Thoracic aorta endothelial cell (primary cell): ENCODE data around the gene FARP2. TPM values are rescaled to one million over a fixed set of nuclear protein-coding genes. Genes with fewer than 3 reads are reported as not detected.

ENCODE experiments used
- small RNA-seq: library from RNA; depleted of rRNA; stranded (forward); fragments of <200 nt; gene quantifications from one replicate; pipeline ENCODE3, GENCODE V24; 2012
- total RNA-seq: library from RNA; depleted of rRNA; stranded (reverse); fragments of >200 nt; gene quantifications from 2 replicates; pipeline ENCODE4 v1.2.3, GENCODE V29; 2012

FARP2 gene, protein sequence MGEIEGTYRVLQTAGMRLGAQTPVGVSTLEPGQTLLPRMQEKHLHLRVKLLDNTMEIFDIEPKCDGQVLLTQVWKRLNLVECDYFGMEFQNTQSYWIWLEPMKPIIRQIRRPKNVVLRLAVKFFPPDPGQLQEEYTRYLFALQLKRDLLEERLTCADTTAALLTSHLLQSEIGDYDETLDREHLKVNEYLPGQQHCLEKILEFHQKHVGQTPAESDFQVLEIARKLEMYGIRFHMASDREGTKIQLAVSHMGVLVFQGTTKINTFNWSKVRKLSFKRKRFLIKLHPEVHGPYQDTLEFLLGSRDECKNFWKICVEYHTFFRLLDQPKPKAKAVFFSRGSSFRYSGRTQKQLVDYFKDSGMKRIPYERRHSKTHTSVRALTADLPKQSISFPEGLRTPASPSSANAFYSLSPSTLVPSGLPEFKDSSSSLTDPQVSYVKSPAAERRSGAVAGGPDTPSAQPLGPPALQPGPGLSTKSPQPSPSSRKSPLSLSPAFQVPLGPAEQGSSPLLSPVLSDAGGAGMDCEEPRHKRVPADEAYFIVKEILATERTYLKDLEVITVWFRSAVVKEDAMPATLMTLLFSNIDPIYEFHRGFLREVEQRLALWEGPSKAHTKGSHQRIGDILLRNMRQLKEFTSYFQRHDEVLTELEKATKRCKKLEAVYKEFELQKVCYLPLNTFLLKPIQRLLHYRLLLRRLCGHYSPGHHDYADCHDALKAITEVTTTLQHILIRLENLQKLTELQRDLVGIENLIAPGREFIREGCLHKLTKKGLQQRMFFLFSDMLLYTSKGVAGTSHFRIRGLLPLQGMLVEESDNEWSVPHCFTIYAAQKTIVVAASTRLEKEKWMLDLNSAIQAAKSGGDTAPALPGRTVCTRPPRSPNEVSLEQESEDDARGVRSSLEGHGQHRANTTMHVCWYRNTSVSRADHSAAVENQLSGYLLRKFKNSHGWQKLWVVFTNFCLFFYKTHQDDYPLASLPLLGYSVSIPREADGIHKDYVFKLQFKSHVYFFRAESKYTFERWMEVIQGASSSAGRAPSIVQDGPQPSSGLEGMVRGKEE
- total RNA-seq = 45.5 and 49.5 TPM in 2 replicates

DNA sequence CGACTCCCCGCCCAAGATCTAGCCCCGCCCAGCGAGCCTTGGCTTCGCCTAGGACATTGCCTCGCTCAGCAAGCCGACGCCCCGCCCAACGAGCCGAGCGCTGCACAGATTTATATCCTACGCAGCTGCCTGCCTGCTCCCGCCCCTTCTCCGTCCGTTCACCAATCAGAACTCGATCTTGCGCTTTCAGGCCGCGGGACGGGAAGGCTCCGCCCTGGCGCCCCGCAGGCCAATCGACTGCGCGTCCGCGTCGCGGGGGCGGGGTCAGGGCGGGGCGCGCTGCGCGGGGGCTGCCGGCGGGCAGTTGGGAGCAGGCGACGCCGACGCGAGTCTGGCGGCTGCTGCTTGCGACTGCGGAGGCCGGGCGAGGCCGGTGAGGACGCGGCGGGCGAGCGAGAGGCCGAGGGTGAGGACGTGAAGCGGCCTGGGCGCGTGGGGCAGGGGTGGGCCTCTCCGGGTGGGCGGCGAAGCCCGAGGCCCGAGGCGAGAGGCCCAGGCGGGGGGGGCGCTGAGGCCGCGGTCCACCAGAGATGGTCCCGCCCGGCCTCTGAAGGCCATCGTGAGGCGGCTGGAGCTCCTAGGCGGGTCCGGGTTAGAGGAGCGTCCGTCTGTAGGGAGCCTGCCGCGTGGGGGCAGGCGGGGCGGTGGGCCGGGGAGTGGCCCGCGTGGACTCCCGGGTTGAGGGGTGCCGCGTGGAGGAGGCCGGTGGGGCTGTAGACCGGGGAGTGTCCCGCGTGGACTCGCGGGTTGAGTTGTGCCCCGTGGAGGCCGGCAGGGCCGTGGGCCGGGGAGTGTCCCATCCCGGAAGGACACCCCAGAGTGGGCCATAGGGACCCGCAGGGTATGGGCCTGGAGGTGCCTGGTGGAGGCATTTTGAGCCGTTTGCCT is at the start of gene FARP2:
TSS of gene FARP2 (plus strand) at position 303 of the 888 bp plus-strand sequence. CDS start 16,823 bp downstream, outside the sequence.

GRCh38 chr2:241315093-241315878 is 40.8 kb upstream of the FARP2 start, which contains the start of gene HDLBP:
HDLBP (minus strand) TSS chr2:241315672; CDS start chr2:241266869, 48,803 bp downstream.

GRCh38 chr2:241315879-241316631 is 40.0 kb upstream of the FARP2 start, which contains the start of gene SEPTIN2:
SEPTIN2 (plus strand) TSS chr2:241315925; CDS start chr2:241324233, 8,308 bp downstream.

GRCh38 chr2:241508240-241509154 is 152.4 kb downstream of the FARP2 start, which contains the start of gene STK25:
STK25 (minus strand) TSS chr2:241508584; CDS start chr2:241508035, 549 bp downstream.

Small RNAs within 50 kb of the gene (small RNA-seq; reads per million reads assigned to genes)
- gene MIR3133 = not detected

Other genes starting within 250 kb of the FARP2 start
- 6.5 and 9.0 TPM in 2 replicates for gene PASK, start 206.8 kb upstream of the FARP2 start, total RNA-seq
- 53.0 and 56.9 TPM in 2 replicates for gene PPP1R7, start 205.8 kb upstream of the FARP2 start, total RNA-seq
- 0.93 and 1.7 TPM in 2 replicates for gene ANO7, start 167.6 kb upstream of the FARP2 start, total RNA-seq
- gene HDLBP, start 40.6 kb upstream of the FARP2 start, total RNA-seq = 645 and 663 TPM in 2 replicates
- gene SEPTIN2, start 40.4 kb upstream of the FARP2 start, total RNA-seq = 564 and 732 TPM in 2 replicates
- 261 and 295 TPM in 2 replicates for gene STK25, start 152.3 kb downstream of the FARP2 start, total RNA-seq
- gene BOK, start 202.5 kb downstream of the FARP2 start, total RNA-seq = 28.6 and 35.9 TPM in 2 replicates